ENCODE data around the gene ABCA13.

Gene ABCA13

GRCh38 chr7:48563334-48563733 lies 392.1 kb downstream of the ABCA13 start:
- peak; percentile 38 for DNase-seq

DNA sequence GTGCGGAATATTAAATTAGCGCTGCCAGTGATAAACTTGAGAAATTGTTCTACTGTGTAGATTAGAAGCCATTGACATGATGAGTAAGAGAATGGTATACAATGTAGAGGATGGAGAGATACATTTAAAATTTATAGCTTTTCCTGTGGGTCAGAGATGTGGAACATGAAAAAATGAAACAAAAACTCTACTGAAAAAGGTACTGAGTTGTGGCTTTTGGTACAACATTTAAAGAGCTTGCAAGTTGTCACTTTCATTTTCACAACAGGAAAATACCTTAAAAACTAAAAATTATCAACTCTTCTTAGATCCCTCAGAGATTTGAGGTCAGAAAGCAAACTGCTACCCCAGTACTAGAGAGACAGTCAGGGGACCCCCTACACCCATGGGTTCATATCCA lies 404.3 kb downstream of the ABCA13 start:
- no peak for DNase-seq

DNA sequence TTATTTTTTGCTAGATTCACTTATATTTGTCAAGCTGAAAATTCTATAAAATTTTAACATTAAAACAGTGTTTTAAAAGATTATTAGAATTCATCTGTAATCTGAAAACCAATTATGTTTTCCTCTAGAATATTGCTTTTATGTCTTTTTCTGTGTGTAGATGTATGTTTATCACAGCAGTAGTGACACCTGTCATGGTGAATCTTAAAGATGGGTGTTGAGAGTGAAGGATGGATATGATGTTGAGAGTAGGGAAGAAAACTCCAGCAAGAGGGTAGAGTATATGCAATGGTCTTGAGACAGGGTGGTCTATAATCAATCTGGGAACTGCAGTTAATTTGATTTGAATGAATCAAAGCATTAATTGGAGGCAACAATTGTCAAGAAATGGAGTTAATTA lies 416.2 kb downstream of the ABCA13 start:
- no peak for DNase-seq

GRCh38 chr7:48594349-48594748 lies 423.1 kb downstream of the ABCA13 start:
- no peak for DNase-seq

DNA sequence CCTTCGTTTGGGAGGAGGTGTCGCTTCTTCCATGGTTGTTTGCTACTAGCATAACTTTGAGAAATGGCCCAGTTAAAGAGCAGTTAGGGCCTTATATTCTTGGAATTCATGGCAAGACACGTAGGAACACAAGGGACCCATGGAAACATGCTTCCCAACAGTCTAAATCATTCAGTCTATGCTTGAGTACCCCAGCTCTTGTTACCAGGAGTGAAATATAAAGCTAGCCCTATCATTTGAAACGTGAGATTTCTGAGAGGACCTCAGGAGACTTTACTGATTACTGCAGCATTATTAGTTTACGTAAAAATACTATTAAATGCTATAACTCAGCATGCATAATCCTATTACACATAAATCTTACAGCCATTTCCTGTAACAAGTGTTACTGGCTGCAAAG lies 424.5 kb downstream of the ABCA13 start:
- no peak for DNase-seq

DNA sequence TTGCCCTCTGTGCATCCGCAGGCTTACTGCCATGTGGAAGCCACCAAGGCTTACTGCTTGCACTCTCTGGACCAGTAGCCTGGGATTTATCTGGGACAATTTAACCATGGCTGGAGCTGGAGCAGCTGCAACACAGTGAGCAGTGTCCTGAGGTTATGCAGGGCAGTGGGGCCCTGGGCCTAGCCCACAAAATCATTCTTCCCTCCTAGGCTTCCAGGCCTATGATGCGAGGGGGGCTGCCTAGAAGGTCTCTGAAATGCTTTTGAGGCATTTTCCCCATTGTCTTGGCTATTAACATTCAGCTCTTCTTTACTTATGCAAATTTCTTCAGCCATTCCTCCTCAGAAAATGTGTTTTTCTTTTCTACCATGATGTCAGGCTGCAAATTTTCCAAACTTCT lies 439.4 kb downstream of the ABCA13 start:
- no peak for DNase-seq

GRCh38 chr7:48611993-48612392 lies 440.7 kb downstream of the ABCA13 start:
- no peak for DNase-seq

GRCh38 chr7:48617508-48617907 lies 446.2 kb downstream of the ABCA13 start:
- DNase-seq, result no peak

GRCh38 chr7:48617993-48618392 lies 446.7 kb downstream of the ABCA13 start:
- DNase-seq, result no peak

- DNase-seq, result no peak
Measured at GRCh38 chr7:48621076-48621475, 449.8 kb downstream of the ABCA13 start.

DNA sequence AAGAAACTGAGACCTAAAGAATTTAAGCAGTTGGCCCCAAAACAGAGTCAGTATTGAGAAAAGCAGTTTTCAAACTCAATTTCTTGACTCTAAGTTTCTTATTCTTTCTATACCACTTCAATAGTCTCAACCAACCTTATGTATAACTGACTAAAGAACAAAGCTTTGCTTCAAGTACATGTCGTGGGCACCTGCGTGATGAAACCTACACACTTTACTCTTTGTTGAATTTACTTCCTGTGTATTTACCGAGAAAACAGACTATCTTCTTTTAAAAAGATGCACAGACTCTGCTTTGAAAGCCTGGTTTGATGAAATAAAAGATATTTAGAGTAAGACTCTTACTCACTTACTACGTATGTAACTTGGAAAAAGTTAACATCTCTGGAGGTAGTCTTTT lies 455.9 kb downstream of the ABCA13 start:
- no peak for DNase-seq

GRCh38 chr7:48628793-48629349 lies 457.6 kb downstream of the ABCA13 start:
- DNase-seq, result no peak

- no peak for DNase-seq
Measured at GRCh38 chr7:48634116-48634632, 462.9 kb downstream of the ABCA13 start.

- DNase-seq, result no peak
Measured at GRCh38 chr7:48635796-48636195, 464.5 kb downstream of the ABCA13 start.

DNA sequence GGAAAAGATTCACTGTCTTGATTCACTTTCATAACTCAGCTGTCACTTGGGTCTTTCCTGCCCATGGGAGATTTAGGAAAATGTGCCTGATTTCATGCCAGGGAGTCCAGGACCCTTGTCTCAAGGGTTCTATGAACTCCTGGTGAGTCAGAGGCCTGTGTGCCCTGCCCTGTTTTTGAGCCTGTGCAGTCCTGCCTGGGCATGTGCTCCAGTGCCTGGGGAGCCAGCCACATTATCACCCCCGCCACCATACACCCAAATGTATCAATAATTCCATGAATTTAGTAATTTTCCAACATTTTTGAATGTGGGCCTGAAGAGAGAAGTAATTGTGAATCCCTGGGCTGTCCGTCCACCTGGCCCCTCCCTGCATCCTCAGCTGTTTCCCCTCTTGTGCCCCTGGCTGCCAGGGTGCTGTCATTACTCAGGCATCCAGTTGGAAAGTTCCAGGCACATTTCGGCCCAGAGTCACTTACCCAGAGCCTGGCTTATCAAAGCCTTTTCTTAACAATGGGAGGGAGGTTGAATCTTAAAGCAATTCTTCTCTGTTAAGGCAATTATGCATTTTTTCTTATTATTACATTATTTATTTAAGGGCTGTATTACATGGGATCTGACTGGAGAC lies 465.2 kb downstream of the ABCA13 start:
- no peak for DNase-seq

DNA sequence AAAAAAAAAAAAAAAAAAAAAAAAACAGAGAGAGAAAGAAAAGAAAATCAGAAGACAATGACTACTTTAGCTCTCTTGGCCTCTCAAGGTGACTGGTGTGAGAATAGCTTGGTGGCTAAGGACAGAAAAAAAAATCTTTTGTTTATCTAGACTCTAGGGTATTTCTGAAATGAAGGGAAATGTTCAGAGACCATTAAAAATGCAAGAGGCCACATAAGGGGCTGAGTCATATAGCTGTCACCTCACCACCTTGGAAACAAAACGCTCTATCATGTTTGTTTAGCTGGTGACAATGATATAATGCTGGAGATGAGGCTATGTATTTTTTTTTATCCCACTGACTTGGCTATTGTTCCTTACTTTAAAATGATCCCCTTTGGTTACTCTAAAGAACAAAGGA lies 466.1 kb downstream of the ABCA13 start:
- DNase-seq, result no peak

GRCh38 chr7:48638041-48638440 lies 466.8 kb downstream of the ABCA13 start:
- DNase-seq, result no peak

GRCh38 chr7:48643431-48644013 lies 472.3 kb downstream of the ABCA13 start:
- DNase-seq, result peak; percentile 72

DNA sequence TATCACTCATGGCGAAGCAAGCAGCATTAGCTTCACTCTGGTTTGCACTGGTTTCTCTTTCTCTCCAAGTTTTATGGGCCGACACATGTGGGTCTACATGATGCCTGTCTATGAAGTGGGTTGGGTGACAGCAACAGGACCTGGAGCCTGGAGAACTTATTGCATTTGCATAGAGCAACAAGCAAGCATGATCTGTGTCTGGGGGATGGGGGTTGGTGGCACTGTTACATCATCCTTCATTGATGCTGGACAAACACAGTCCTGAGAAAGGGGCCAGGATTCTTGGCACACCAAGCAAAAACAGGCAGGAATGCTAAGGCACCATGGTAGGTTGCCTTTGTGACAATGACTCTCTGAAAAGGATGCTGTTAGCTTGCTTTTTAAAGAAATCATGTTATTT lies 486.9 kb downstream of the ABCA13 start:
- DNase-seq, result no peak

DNA sequence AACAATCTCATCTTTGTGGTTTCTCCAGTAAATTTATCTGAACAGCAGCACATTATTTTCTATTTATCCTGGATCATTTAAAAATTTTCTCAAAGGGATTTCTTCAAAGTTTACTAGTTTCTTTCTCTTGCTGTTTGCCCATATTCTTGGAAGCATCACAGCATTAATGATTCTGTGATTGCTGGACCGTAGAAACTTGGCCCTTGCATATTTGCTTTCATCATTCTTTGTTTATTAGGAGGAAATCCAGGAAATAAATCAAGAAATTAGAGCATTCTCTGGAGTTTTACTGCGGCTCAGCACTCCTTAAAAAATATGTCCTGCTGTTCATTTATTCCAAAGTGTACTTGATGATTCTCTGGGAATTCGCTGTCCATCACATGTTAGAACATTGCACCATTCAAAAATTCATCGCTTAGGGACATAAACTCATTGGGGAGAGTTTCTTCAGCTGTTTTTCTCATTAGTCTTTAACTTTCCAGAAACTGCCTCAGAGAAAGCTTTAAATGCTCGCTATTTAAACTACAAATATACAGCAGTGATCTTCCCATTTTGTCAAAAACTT lies 489.1 kb downstream of the ABCA13 start:
- no peak for DNase-seq

- DNase-seq, result no peak
Measured at GRCh38 chr7:48664241-48664640, 493.0 kb downstream of the ABCA13 start.

DNA sequence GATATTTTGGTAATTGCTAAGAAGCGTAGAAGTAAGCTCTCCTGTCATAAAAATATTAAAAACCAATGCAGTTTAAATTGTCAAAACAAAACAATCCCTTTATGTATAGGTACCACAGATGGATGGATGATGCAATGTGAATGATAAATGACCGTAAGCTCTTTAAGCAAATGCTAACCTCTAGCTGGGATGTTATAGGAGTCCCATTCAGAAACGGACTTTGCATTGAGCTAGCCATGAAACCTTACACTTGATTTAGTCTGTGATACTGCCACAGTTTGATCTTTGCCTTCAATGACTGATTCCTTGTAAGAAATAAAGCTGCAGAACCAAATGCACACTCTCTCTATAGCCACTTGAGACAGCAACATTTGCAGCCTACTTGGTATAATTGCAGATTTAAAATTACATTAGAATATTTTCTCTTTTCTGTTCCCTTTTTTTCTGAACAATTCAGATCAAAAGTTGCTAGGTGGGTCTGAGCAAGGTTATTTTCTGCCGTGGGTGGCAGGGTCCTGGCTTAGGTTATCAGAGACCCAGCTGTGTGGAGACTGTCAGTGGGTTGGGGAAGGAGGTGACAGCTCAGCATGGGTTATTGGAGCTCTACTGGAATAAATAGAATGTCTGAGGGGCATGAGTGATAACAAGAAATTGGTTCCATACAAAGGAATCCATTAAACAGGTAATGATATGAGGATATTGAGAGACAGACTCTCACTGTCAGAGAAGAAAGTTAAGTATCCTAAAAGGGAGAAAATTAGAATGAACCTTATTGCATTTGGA lies 494.3 kb downstream of the ABCA13 start:
- no peak for DNase-seq

DNA sequence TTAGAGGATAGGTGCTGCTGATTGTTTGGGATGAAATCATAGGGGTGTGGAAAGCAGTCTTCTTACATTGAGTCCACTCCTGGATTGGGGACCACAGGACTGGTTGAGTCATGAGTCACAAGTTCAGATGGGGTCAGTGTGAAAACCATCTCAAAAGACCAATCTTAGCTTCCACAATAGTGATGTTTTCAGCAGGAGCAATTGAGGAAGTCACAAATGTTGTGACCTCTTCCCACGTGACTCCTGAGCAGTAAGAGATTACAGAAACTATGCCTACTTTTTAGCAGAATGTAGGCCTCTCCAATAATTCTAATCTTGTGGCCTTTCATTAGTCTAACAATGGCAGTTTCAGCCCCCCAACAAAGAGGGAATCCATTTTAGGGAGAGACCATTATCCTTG lies 496.1 kb downstream of the ABCA13 start:
- DNase-seq, result peak; percentile 1

All from hematopoietic multipotent progenitor cell treated with erythropoietin and hydrocortisone succinate and interleukin-3 and kit ligand, for 4 days (in vitro differentiated cells).